T-helper 1 cell treated with Interleukin-12 subunit alpha and Interleukin-12 subunit beta and Interleukin-4 antibody, amounts not matched to agents 30 ng/mL and 1 ng/mL, for 36 hours (primary cell): ENCODE results near the gene ALOX5. TPM values are rescaled to one million over a fixed set of nuclear protein-coding genes. Genes with fewer than 3 reads are reported as not detected.

Source experiments
- intact Hi-C: fragments of 100-400 bp; cut with micrococcal nuclease; formaldehyde crosslinking; loops from one replicate; pipeline ENCODE4 v1.15.1; 2024
- total RNA-seq: library from RNA; stranded (reverse); gene quantifications from 2 replicates; pipeline ENCODE4 v1.2.3, GENCODE V29; 2022

Gene ALOX5
- total RNA-seq, 1 donor from 2014 or later = 30.1 TPM

DNA sequence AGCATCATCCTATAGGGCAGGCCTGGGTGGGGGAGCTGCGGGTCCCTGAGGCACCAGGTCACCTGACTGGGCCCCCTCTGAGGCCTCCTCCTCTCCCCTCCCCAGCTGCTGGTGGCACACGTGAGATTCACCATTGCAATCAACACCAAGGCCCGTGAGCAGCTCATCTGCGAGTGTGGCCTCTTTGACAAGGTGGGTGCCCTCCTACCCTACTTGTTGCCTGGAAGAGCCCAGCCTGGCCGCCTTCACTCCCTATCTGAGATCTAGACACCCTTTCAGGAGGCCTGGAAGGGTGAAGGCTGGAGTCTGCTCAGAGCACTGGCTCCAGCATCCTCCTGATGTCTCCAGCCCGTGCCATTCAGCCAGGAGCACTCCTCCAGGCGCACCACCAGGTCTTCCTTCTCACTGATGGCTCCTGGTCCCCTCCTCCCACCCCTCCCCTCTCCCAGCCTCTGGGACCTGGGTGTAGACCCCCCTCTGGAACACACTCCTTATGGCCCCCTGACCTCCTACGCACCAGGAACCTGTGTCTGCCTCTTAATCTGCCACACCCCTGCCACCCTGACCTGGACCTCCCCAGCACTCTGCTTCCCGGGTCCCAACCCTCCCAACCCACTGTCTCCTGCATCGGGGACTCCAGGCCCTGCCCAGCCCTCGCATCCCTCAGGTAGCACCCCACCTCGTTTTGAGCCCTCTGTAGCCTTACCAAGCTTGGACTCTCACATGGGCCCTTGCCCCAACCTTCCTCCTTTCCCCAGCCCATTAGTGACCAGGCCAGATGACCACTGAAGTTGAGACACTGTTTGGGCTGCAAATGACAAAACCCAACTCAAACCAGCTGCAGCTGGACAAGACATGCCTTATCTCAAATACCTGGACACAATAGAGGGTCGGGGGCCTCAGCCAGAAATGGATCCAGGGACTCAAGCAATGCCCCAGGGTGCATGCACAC, 67.5 kb downstream of the ALOX5 start:
- intact Hi-C loops = no loop called here

DNA sequence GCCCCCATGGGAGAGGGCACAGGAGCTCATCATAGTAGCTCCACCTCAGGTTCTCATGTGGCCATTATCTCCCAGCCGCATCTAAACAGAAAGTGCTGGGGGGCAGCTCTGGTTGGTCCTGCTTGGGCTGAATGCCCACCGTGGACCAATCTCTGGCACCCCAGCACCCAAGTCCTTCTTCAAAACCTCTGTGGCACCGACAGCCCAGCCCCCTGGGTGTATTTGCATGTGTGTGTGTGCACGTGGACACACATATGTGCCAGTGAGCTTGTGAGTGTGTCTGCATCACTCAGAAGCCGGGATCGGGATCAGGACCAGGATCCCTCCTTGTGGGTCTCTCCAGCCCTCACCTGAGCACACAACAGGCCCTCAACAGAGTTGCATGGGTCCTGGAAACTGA, 68.2 kb downstream of the ALOX5 start:
- intact Hi-C loops = no loop called here

- intact Hi-C loops = no loop called here
Measured at GRCh38 chr10:45442662-45443061, 68.6 kb downstream of the ALOX5 start.

DNA sequence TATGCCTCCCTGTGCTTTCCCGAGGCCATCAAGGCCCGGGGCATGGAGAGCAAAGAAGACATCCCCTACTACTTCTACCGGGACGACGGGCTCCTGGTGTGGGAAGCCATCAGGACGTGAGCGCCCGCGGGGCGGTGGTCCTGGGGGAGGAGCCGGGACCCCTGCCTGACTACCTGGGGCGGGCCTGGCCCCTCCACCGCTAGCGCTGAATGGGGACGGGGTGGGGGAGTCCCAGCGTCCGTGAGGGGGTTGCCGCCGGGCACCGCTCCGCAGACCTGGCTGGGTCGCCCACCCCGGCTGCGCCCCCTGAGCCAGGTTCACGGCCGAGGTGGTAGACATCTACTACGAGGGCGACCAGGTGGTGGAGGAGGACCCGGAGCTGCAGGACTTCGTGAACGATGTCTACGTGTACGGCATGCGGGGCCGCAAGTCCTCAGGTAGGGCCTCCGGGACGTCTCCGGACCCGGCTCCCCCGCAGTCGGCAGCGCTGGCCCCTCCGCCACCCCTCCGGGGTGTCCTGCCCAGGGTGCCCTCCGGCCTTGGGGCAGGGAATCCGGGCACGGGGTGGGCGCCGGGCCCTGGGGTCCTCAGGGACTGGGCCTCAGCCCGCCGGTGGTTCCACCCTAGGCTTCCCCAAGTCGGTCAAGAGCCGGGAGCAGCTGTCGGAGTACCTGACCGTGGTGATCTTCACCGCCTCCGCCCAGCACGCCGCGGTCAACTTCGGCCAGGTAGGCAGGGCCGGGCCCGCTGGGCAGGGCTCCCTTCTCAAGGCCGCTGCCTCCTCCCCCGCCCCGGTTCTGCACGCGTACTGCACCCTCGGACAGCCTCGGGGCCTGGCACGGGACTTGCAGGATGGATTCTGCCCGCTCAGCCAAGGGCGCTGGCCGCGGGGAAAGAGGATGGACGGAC, 69.3 kb downstream of the ALOX5 start:
- intact Hi-C loops = no loop called here

- intact Hi-C loops = no loop called here
Measured at GRCh38 chr10:45444022-45444421, 70.0 kb downstream of the ALOX5 start.

DNA sequence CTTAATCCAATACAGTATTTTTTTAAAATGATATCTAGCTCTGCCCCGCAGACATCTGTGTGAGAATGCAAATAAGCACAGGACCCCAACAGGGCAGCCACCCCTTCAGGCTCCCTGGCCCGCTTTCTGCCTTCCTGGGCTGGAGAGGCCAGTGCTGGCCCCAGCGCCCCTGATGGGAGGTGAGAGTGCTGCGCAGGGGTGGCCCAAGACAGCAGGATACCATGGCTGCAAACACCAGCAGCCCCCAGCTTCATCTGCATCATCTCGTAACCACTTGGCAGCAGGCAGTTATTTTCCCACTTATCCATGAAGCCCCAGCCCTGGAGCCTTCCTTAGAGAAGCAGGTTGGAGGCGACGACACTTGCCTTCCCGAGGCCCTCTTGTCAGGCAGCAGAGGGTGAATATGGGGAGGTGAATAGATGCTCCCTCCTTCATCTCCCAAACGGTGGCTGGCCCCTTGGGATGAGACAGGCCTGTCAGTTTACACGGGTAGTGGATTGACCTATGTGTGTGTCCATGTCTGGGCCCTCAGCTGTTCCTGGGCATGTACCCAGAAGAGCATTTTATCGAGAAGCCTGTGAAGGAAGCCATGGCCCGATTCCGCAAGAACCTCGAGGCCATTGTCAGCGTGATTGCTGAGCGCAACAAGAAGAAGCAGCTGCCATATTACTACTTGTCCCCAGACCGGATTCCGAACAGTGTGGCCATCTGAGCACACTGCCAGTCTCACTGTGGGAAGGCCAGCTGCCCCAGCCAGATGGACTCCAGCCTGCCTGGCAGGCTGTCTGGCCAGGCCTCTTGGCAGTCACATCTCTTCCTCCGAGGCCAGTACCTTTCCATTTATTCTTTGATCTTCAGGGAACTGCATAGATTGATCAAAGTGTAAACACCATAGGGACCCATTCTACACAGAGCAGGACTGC, 71.2 kb downstream of the ALOX5 start:
- intact Hi-C loops = no loop called here

GRCh38 chr10:45446858-45447257, 72.8 kb downstream of the ALOX5 start:
- intact Hi-C loops = no loop called here

DNA sequence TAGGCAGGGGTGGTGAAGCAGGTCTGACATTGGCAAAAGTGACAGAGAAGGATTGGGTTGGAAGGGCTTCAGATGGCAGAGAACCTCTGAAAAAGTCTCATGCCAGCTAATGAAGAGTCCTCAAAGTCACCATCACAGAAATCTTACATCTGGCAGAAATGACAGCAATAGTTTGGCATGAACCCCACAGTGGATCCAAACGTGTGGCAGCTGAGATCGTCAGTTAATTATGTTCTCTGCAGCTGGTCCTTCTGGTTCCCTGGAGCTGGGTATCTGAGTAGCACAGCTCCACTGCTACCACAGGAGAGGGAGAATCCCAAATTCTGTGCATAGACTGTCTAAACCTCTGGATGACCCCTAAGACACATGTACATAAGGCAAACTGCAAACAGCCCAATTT, 73.4 kb downstream of the ALOX5 start:
- intact Hi-C loops = no loop called here

GRCh38 chr10:45450866-45451265, 76.8 kb downstream of the ALOX5 start:
- intact Hi-C loops = no loop called here

DNA sequence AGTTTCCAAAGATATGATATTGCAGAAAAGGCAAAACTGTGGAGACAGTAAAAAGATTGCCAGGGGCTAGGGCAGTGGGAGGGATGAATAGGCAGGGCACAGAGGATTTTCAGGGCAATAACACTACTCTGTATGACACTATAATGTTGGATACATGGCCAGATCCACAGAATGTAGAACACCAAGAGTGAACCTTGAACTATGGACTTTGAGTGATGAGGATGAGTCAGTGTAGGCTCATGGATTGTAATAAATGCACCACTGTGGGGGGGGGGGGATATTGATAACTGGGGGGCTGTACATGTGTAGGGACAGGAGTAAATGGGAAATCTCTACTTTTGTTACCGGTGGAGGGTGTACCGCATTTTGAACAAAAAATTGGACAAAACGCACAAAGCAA, 77.4 kb downstream of the ALOX5 start:
- intact Hi-C loops = no loop called here

GRCh38 chr10:45452268-45452667, 78.3 kb downstream of the ALOX5 start:
- intact Hi-C loops = no loop called here

DNA sequence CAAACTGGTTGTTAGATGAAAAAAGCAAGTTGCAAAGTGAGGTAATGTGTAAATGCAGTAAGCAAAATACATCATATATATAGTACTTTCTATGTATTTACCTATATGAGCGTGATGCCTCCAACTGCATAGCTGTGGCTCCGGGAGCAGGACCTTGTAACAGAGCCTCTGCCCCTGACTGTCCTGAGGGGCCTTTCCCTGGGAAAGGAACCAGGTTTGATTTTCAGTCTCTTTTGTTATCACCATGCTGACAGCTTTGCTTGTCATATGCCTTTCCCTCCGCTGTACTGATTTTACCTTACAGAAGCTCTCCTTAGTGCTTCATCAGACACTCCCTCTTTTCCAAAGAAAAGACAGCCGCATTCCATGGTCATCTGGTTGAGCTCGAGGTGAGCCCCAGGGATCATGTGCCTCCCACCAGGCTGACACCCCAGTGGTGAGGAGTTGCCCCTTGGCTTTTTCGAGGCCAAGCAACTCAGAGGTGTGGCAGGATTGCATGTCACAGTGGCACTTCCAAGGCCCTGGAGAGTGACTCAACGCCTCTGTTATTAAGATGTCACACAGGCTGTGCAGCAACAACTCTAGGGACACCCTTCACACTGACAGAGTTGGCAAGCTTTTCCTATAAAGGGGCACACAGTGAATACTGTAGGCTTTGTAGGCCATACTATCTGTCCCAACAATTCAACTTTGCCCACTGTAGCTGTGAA, 78.9 kb downstream of the ALOX5 start:
- intact Hi-C loops = no loop called here

DNA sequence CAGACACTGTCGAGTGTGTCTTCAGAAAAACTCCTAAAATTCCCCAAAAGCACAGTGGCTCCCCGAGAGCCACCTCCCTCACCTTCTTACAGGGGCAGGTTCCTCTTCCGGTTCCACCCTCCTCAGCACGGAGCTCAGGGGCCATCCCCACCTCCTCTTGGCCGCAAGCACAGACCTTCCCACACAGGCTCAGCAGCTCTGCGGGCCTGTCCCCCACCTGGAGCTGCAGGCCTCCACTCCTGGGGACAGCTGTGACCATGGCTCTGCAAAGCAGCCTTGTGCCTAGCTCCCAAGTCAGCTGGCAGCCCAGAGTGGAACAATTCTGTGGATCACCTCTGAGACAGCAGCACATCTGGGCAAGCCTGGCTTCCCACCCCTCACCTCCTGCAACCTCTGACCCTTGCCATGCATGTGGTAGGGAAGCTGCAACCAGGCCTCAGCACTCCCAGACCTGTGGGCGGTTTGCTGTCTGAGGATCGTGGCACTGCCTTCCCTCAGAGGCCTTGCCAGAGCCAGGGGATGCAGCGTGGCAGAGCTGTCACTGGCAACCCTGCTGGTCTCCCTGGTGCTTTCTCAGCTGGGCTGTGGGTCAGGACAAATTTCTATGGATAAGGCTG, 79.7 kb downstream of the ALOX5 start:
- intact Hi-C loops = loop anchor here (2.0 kb wide), 1 partner anchor 33 kb away; no protein-coding TSS in a partner anchor

DNA sequence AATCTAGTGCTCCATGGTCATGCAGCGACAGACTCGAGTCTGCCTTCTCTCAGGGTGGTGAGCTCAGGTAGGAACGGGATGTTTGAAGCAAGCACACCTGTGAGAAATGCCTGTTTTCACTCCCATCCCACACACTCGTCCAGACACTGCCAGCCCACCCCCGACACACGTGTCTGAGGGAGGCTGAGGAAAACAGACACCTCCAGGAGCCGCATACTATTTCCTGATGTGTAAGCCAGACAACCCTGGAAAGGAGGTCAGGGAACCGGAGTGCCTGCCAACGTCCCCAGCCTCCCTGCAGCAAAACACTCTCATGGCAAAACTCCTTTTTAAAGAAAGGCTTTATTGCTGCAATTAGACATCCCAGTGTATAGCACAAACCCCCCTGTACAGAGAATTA, 80.2 kb downstream of the ALOX5 start:
- intact Hi-C loops = loop anchor here (2.0 kb wide), 1 partner anchor 33 kb away; no protein-coding TSS in a partner anchor

GRCh38 chr10:45454859-45455258, 80.8 kb downstream of the ALOX5 start:
- intact Hi-C loops = loop anchor here (2.0 kb wide), 1 partner anchor 34 kb away; no protein-coding TSS in a partner anchor

DNA sequence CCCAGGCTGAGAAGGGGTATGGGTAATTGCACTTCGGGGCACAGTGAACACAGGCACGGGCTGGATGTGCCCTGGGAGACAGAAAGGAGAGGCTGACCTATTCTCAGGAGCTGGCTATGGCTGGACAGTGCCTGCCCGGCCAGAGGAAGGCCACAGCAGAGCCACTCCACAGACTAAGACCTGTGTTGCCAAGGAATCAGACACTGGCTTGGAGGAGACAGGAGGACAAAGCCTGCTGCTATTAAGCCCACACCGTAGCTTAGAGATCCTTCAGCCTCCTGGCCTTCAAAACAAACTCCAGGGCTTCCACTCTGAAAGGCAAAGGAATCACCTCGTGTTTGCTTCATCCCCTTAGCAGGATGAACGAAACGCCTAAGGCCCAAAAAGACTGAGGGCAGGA, 82.2 kb downstream of the ALOX5 start:
- intact Hi-C loops = no loop called here

DNA sequence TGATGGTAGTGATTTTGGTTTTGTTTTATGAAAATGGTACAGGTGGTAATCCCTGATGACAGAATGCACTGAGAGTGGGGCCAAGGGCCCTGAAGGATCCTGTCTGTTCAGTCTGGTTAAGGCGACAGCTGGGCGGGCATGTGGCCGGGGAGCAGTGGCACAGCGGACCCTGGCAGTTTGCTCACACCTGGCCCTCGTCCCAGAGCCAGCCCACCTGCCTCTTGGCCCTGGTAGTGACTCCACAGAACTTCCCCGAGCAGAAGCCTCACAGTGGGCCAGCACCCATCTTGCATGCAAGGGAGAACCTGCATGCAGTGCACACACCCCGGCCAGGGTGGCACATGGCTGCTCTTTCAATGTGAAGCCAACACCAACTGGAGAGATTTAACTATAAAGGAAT, 82.8 kb downstream of the ALOX5 start:
- intact Hi-C loops = no loop called here

- intact Hi-C loops = no loop called here
Measured at GRCh38 chr10:45457487-45457886, 83.5 kb downstream of the ALOX5 start.

GRCh38 chr10:45460235-45460878, 86.3 kb downstream of the ALOX5 start:
- intact Hi-C loops = loop anchor here (10.0 kb wide), 1 partner anchor 456 kb away; the partner anchor contains the start of gene ZNF22
